ENCODE results near the gene SARS2. TPM values are rescaled to one million over a fixed set of nuclear protein-coding genes. Genes with fewer than 3 reads are reported as not detected.
"Not testable (repeated sequence)": the region's sequence is repeated elsewhere in the genome, so short reads cannot be mapped to it uniquely, and the experiment has no call there.

Gene SARS2
- total RNA-seq, 2 experiments from 2014 or later, result 43.4 to 48.6 TPM

GRCh38 chr19:38970664-38971532 lies 40.3 kb upstream of the SARS2 start:
- intact Hi-C loops (cut with micrococcal nuclease), result no loop called here
- POLR2A ChIA-PET, result interaction anchor here (1.2 kb wide), 1 partner anchor 12 kb away, joined by 3 read pairs; no protein-coding TSS in a partner anchor
- Mint-ChIP-seq H3K4me3 (no peak overlapping the region), H3K4me1 (ENCODE audit: low read depth) (peaks cover 3% of the 10 kb centered on the region), H3K36me3 (ENCODE audit: low read depth) (no peaks in the 10 kb centered on the region), H3K9me3 (no peaks in the 10 kb centered on the region), H3K27me3 (peaks cover 14% of the 10 kb centered on the region), H3K27ac (no peak overlapping the region)
- CTCF ChIA-PET, result interaction anchor here (1.6 to 2.9 kb wide), 2 partner anchors 9 to 40 kb away, joined by 5 to 13 read pairs; partner anchors contain the start of genes MRPS12 and SARS2
- ATAC-seq (no peak), DNase-seq (no peak)
- TF ChIP-seq CTCF (IDR thresholded peaks at IDR 0.05), result no peak

GRCh38 chr19:38966149-38966548 lies 35.6 kb upstream of the SARS2 start:
- H3K9me3 Mint-ChIP-seq; H3K4me3 Mint-ChIP-seq; DNase-seq; ATAC-seq; H3K27me3 Mint-ChIP-seq; POLR2A ChIA-PET; H3K36me3 Mint-ChIP-seq (ENCODE audit: low read depth); H3K4me1 Mint-ChIP-seq (ENCODE audit: low read depth); intact Hi-C loops (cut with micrococcal nuclease); H3K27ac Mint-ChIP-seq: not testable (repeated sequence)
- CTCF ChIA-PET, result interaction anchor here (0.9 to 1.0 kb wide), 2 partner anchors 11 to 14 kb away, joined by 3 to 4 read pairs; no protein-coding TSS in a partner anchor

- TF ChIP-seq CTCF (IDR thresholded peaks at IDR 0.05), result no peak
- no peaks in the 10 kb centered on the region for H3K4me1 Mint-ChIP-seq (ENCODE audit: low read depth)
- ATAC-seq (no peak), DNase-seq (no peak)
- no peak overlapping the region for H3K4me3 Mint-ChIP-seq
- no peaks in the 10 kb centered on the region for H3K9me3 Mint-ChIP-seq
- H3K27me3 Mint-ChIP-seq, result peaks cover 6% of the 10 kb centered on the region
- intact Hi-C loops (cut with micrococcal nuclease), result no loop called here
- no peak overlapping the region for H3K27ac Mint-ChIP-seq
- ChIA-PET POLR2A (no interaction called here), CTCF (interaction anchor here (1.3 kb wide), 1 partner anchor 13 kb away, joined by 3 read pairs; no protein-coding TSS in a partner anchor)
- no peaks in the 10 kb centered on the region for H3K36me3 Mint-ChIP-seq (ENCODE audit: low read depth)
Observed at GRCh38 chr19:38964738-38965137, 34.2 kb upstream of the SARS2 start.

GRCh38 chr19:38959618-38960017 lies 29.1 kb upstream of the SARS2 start:
- intact Hi-C loops (cut with micrococcal nuclease), result no loop called here
- H3K36me3 Mint-ChIP-seq (ENCODE audit: low read depth), result no peaks in the 10 kb centered on the region
- no peak overlapping the region for H3K27ac Mint-ChIP-seq
- ChIA-PET CTCF (interaction anchor here (0.6 to 1.3 kb wide), 3 partner anchors 8 to 30 kb away, joined by 3 to 4 read pairs (median 3); partner anchors contain the start of genes MRPS12 and SARS2), POLR2A (no interaction called here)
- DNase-seq, result no peak
- no peaks in the 10 kb centered on the region for H3K4me1 Mint-ChIP-seq (ENCODE audit: low read depth)
- peaks cover 1% of the 10 kb centered on the region for H3K27me3 Mint-ChIP-seq
- no peak overlapping the region for H3K4me3 Mint-ChIP-seq
- no peak for ATAC-seq
- H3K9me3 Mint-ChIP-seq, result no peaks in the 10 kb centered on the region
- TF ChIP-seq CTCF (IDR thresholded peaks at IDR 0.05), result no peak

GRCh38 chr19:38958301-38958700 lies 27.7 kb upstream of the SARS2 start:
- Mint-ChIP-seq H3K27me3 (peaks cover 7% of the 10 kb centered on the region), H3K27ac (no peak overlapping the region), H3K36me3 (ENCODE audit: low read depth) (no peaks in the 10 kb centered on the region), H3K4me1 (ENCODE audit: low read depth) (no peaks in the 10 kb centered on the region), H3K4me3 (no peak overlapping the region), H3K9me3 (no peaks in the 10 kb centered on the region)
- no peak for DNase-seq
- no peak for ATAC-seq
- CTCF ChIA-PET, result no interaction called here
- POLR2A ChIA-PET, result interaction anchor here (0.7 kb wide), 1 partner anchor 13 kb away, joined by 3 read pairs; no protein-coding TSS in a partner anchor
- TF ChIP-seq CTCF (IDR thresholded peaks at IDR 0.05), result no peak
- intact Hi-C loops (cut with micrococcal nuclease), result no loop called here
